ENCODE results near the gene AKAP8L.

DNA sequence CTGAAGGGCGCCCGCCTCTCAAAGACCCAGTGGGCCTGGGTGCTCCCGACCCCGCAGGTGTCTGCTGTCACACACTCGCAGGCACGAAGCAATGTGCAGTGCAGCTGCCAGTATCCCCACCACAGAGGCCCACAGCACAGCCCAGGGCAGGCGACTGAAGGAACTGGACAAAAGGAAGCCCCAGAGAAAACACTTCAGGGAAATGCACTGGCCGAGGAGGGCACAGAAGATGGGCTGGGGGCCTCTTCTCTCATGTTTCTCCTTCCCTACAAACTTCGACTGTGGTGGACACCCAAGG is 49.2 kb downstream of the AKAP8L start:
- TF ChIP-seq CTCF (IDR thresholded peaks at IDR 0.05) (no peak), POLR2A (IDR thresholded peaks at IDR 0.05) (no peak)
